DND-41 (cell line): ENCODE data around the gene MAIP1.

ENCODE experiments used
- EZH2 ChIP-seq: IDR thresholded peaks from 3 replicates; pipeline ENCODE4 v1.6.1; 2012; ENCODE audit warnings: borderline replicate concordance, low read depth, mild to moderate bottlenecking, moderate library complexity, low read length, inconsistent platforms; ENCODE audit not compliant: severe bottlenecking
- TF ChIP-seq, protein P1 (sequence below): IDR thresholded peaks from 2 replicates; pipeline ENCODE4 v1.5.1; 2012; ENCODE audit warnings: borderline replicate concordance, low read length, moderate library complexity, mild to moderate bottlenecking; ENCODE audit not compliant: poor library complexity, severe bottlenecking; ENCODE audit errors: extremely low read depth

DNA sequence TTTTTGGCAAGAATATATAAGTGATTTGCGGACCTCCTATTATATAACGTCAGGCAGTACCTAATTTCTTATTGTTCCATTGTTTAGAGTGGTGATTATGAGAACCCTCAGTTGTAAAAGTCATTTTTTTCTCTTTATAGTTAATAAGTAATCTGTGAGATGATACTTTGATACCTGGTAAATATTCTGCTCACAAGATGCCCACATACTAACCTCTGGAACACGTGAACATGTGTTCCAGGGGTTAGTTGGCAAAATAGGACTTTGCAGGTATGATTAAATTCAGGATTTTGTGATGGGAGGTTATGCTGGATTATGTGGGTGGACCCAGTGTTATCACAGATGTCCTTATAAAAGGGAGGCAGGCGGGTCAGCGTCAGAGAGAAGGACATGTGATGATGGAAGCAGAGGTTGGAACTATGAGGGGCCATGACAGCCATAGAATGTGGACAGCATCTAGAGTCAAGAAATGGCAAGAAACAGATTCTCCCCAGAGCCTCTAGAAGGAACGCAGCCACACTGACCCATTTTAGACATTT is 16.8 kb downstream of the MAIP1 start:
- no peak for TF ChIP-seq EZH2
- TF ChIP-seq, protein P1, sequence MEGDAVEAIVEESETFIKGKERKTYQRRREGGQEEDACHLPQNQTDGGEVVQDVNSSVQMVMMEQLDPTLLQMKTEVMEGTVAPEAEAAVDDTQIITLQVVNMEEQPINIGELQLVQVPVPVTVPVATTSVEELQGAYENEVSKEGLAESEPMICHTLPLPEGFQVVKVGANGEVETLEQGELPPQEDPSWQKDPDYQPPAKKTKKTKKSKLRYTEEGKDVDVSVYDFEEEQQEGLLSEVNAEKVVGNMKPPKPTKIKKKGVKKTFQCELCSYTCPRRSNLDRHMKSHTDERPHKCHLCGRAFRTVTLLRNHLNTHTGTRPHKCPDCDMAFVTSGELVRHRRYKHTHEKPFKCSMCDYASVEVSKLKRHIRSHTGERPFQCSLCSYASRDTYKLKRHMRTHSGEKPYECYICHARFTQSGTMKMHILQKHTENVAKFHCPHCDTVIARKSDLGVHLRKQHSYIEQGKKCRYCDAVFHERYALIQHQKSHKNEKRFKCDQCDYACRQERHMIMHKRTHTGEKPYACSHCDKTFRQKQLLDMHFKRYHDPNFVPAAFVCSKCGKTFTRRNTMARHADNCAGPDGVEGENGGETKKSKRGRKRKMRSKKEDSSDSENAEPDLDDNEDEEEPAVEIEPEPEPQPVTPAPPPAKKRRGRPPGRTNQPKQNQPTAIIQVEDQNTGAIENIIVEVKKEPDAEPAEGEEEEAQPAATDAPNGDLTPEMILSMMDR = no peak
